H9 (cell line): ENCODE results near the gene ZDHHC13. TPM values are rescaled to one million over a fixed set of nuclear protein-coding genes. Genes with fewer than 3 reads are reported as not detected.

Experiments used
- DNase-seq: peaks from one replicate; pipeline ENCODE4 v3.0.0-alpha.2; 2017
- H2AFZ ChIP-seq: one replicate; pipeline ENCODE4 v1.6.1; 2013; ENCODE audit warnings: mild to moderate bottlenecking, low read length, control low read depth, moderate library complexity
- H2AK5ac ChIP-seq: 2 replicates; pipeline ENCODE4 v1.6.1; 2013; ENCODE audit warnings: low read length, control low read depth, mixed read lengths; ENCODE audit not compliant: insufficient read length
- H2BK120ac ChIP-seq: one replicate; pipeline ENCODE4 v1.6.1; 2013; ENCODE audit warnings: low read depth, mild to moderate bottlenecking, low read length, control low read depth, inconsistent platforms; ENCODE audit not compliant: poor library complexity, severe bottlenecking
- H2BK12ac ChIP-seq: 2 replicates; pipeline ENCODE4 v1.6.1; 2013; ENCODE audit warnings: low read length, control low read depth, mixed read lengths, low read depth; ENCODE audit not compliant: insufficient read length
- H2BK15ac ChIP-seq: 2 replicates; pipeline ENCODE4 v1.6.1; 2013; ENCODE audit warnings: low read depth, low read length, control low read depth
- H2BK20ac ChIP-seq: one replicate; pipeline ENCODE4 v1.6.1; 2013; ENCODE audit warnings: low read depth, mild to moderate bottlenecking, low read length, control low read depth, inconsistent platforms; ENCODE audit not compliant: poor library complexity, severe bottlenecking
- H2BK5ac ChIP-seq: 2 replicates; pipeline ENCODE4 v1.6.1; 2013; ENCODE audit warnings: low read length, control low read depth, mixed read lengths; ENCODE audit not compliant: insufficient read length
- H3K14ac ChIP-seq: 2 replicates; pipeline ENCODE4 v1.6.1; 2013; ENCODE audit warnings: low read length, control low read depth; ENCODE audit not compliant: insufficient read depth
- H3K18ac ChIP-seq: 2 replicates; pipeline ENCODE4 v1.6.1; 2013; ENCODE audit warnings: low read depth, mild to moderate bottlenecking, mixed read lengths, low read length, control low read depth; ENCODE audit not compliant: insufficient read length
- H3K23ac ChIP-seq: 2 replicates; pipeline ENCODE4 v1.6.1; 2013; ENCODE audit warnings: low read length, control low read depth, mixed read lengths, low read depth; ENCODE audit not compliant: insufficient read length
- H3K23me2 ChIP-seq: 2 replicates; pipeline ENCODE4 v1.6.1; 2013; ENCODE audit warnings: low read depth, mild to moderate bottlenecking, mixed read lengths, low read length, control low read depth; ENCODE audit not compliant: insufficient read length, poor library complexity, severe bottlenecking
- H3K27ac ChIP-seq: 2 replicates; pipeline ENCODE4 v1.5.1; 2013; ENCODE audit warnings: low read length, control low read depth, mixed read lengths, low read depth; ENCODE audit not compliant: insufficient read length
- H3K27me3 ChIP-seq: 2 replicates; pipeline ENCODE4 v1.6.1; 2013; ENCODE audit warnings: low read length, control low read depth, inconsistent platforms; ENCODE audit not compliant: insufficient read depth
- H3K4ac ChIP-seq: 2 replicates; pipeline ENCODE4 v1.6.1; 2013; ENCODE audit warnings: low read depth, mild to moderate bottlenecking, control low read depth, inconsistent platforms, low read length, moderate library complexity
- H3K4me1 ChIP-seq: 2 replicates; pipeline ENCODE4 v1.6.1; 2013; ENCODE audit warnings: low read length, control low read depth, inconsistent platforms; ENCODE audit not compliant: insufficient read depth
- H3K4me2 ChIP-seq: 2 replicates; pipeline ENCODE4 v1.6.1; 2013; ENCODE audit warnings: low read length, control low read depth, mixed read lengths; ENCODE audit not compliant: insufficient read length, insufficient read depth
- H3K56ac ChIP-seq: 2 replicates; pipeline ENCODE4 v1.6.1; 2013; ENCODE audit warnings: low read depth, mild to moderate bottlenecking, mixed read lengths, low read length, control low read depth; ENCODE audit not compliant: insufficient read length
- H3K79me1 ChIP-seq: 2 replicates; pipeline ENCODE4 v1.6.1; 2013; ENCODE audit warnings: low read depth, mild to moderate bottlenecking, moderate library complexity, low read length, control low read depth, inconsistent platforms; ENCODE audit not compliant: insufficient read depth, poor library complexity, severe bottlenecking
- H3K79me2 ChIP-seq: 2 replicates; pipeline ENCODE4 v1.6.1; 2013; ENCODE audit warnings: low read length, control low read depth, inconsistent platforms; ENCODE audit not compliant: insufficient read depth
- H3K9ac ChIP-seq: 2 replicates; pipeline ENCODE4 v1.6.1; 2013; ENCODE audit warnings: low read length, control low read depth, mixed read lengths; ENCODE audit not compliant: insufficient read length; ENCODE audit errors: extremely low read depth
- H3K9me3 ChIP-seq: one replicate; pipeline ENCODE4 v1.6.1; 2013; ENCODE audit warnings: low read depth, low read length, inconsistent platforms; ENCODE audit not compliant: control insufficient read depth
- H3T11ph ChIP-seq: one replicate; pipeline ENCODE4 v1.6.1; 2013; ENCODE audit warnings: mild to moderate bottlenecking, low read length, control low read depth, inconsistent platforms
- H4K20me1 ChIP-seq: one replicate; pipeline ENCODE4 v1.6.1; 2013; ENCODE audit not compliant: control insufficient read depth, insufficient read length, insufficient read depth
- H4K5ac ChIP-seq: 2 replicates; pipeline ENCODE4 v1.6.1; 2013; ENCODE audit warnings: low read depth, mild to moderate bottlenecking, mixed read lengths, low read length, control low read depth; ENCODE audit not compliant: insufficient read length
- H4K8ac ChIP-seq: replicated peaks from 2 replicates; pipeline ENCODE4 v1.6.1; 2013; ENCODE audit warnings: low read length, control low read depth, mixed read lengths, low read depth; ENCODE audit not compliant: insufficient read length
- H4K91ac ChIP-seq: 2 replicates; pipeline ENCODE4 v1.6.1; 2013; ENCODE audit warnings: low read depth, mild to moderate bottlenecking, moderate library complexity, mixed read lengths, low read length, control low read depth; ENCODE audit not compliant: insufficient read length
- H3K27ac Mint-ChIP-seq, 3 experiments: 2 replicates in 2 of 3; 3 replicates in 1 of 3; pipeline ENCODE4 v1.8.0; 2020 to 2021; ENCODE audit warnings: mixed read lengths in 3 of 3, mild to moderate bottlenecking in 1 of 3, moderate library complexity in 1 of 3
- H3K27me3 Mint-ChIP-seq: 2 replicates; pipeline ENCODE4 v1.8.0; 2021; ENCODE audit warnings: low read depth, mild to moderate bottlenecking, moderate library complexity, mixed read lengths
- H3K36me3 Mint-ChIP-seq, 3 experiments: 2 replicates in 2 of 3; 3 replicates in 1 of 3; pipeline ENCODE4 v1.8.0; 2020 to 2021; ENCODE audit warnings: low read depth in 3 of 3, mixed read lengths in 3 of 3; ENCODE audit not compliant: insufficient read depth in 1 of 3
- H3K4me1 Mint-ChIP-seq, 2 experiments: 2 replicates each; pipeline ENCODE4 v1.8.0; 2020; ENCODE audit warnings: mixed read lengths in 2 of 2
- H3K4me3 Mint-ChIP-seq, 2 experiments: 2 replicates in 1 of 2; 3 replicates in 1 of 2; pipeline ENCODE4 v1.8.0; 2020 to 2021; ENCODE audit warnings: mild to moderate bottlenecking in 2 of 2, mixed read lengths in 2 of 2, moderate library complexity in 1 of 2
- H3K9me3 Mint-ChIP-seq, 2 experiments: 2 replicates in 1 of 2; 3 replicates in 1 of 2; pipeline ENCODE4 v1.8.0; 2020; ENCODE audit warnings: mild to moderate bottlenecking in 2 of 2, mixed read lengths in 2 of 2, moderate library complexity in 1 of 2
- WGBS: extraction: QIAGEN DNeasy Blood & Tissue Kit; methylation state at CpG from one replicate; pipeline ENCODE4 v1.1.7; 2013; ENCODE audit warnings: missing lambda C conversion rate, low lambda C conversion rate, mixed read lengths; ENCODE audit not compliant: insufficient read length; ENCODE audit errors: extremely low coverage; 5-methylcytosine and 5-hydroxymethylcytosine counted together
- total RNA-seq: library from RNA; stranded (reverse); gene quantifications from 2 replicates; pipeline ENCODE4 v1.2.1, GENCODE V29; 2021
- TF ChIP-seq, protein P1 (sequence below): fragments of 200-600 bp; sonication (generic); conservative IDR thresholded peaks from 3 replicates; pipeline ENCODE4 v1.8.0; 2021; ENCODE audit warnings: antibody characterized with exemption, mild to moderate bottlenecking

Gene ZDHHC13
- total RNA-seq, 1 experiment from 2014 or later: 20.9 TPM

DNA sequence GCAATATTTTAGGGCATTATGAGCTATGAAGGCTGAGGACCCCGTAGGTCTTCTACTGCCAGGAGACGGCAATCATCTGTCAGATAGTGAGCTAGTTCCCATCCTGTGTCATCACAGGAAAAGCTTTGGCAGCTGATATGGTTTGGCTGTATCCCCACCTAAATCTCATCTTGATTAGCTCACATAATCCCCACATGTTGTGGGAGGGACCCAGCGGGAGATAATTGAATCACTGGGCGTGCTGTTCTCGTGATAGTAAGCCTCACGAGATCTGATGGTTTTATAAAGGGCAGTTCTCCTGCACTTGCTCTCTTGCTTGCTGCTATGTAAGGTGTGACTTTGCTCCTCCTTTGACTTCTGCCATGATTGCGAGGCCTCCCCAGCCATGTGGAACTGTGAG is 66.7 kb downstream of the ZDHHC13 start:
- Histone ChIP-seq H3K56ac (no peak overlapping the region), H2AK5ac (no peak overlapping the region), H3K27me3 (no peaks in the 10 kb centered on the region), H2BK20ac (no peak overlapping the region), H3T11ph (no peak overlapping the region), H3K4me1 (no peaks in the 10 kb centered on the region), H3K18ac (no peak overlapping the region), H4K5ac (no peak overlapping the region), H2BK5ac (no peak overlapping the region), H3K79me1 (no peaks in the 10 kb centered on the region), H3K14ac (no peak overlapping the region), H3K9me3 (no peaks in the 10 kb centered on the region), H4K8ac (no peak overlapping the region), H3K79me2 (no peaks in the 10 kb centered on the region), H4K91ac (no peak overlapping the region), H4K20me1 (no peaks in the 10 kb centered on the region), H3K23me2 (no peaks in the 10 kb centered on the region), H3K4ac (no peak overlapping the region), H3K23ac (no peak overlapping the region), H2AFZ (no peak overlapping the region), H3K4me2 (no peak overlapping the region), H2BK15ac (no peak overlapping the region), H2BK120ac (no peak overlapping the region), H3K9ac (no peak overlapping the region), H2BK12ac (no peak overlapping the region), H3K27ac (no peak overlapping the region)
- no peaks in the 10 kb centered on the region for H3K9me3 Mint-ChIP-seq
- H3K4me3 Mint-ChIP-seq: no peak overlapping the region
- DNase-seq: no peak
- no CpG with 5 or more reads among the region's 7 CpGs for WGBS
- no peak overlapping the region for H3K27ac Mint-ChIP-seq
- no peaks in the 10 kb centered on the region; the same call in 1 of the 2 replicates for H3K27me3 Mint-ChIP-seq
- peaks cover 5 to 6% of the 10 kb centered on the region in 2 experiments; a peak in 3 of 4 replicates for H3K4me1 Mint-ChIP-seq
- no peaks in the 10 kb centered on the region; a peak in 1 of 7 replicates for H3K36me3 Mint-ChIP-seq
- TF ChIP-seq, protein P1, sequence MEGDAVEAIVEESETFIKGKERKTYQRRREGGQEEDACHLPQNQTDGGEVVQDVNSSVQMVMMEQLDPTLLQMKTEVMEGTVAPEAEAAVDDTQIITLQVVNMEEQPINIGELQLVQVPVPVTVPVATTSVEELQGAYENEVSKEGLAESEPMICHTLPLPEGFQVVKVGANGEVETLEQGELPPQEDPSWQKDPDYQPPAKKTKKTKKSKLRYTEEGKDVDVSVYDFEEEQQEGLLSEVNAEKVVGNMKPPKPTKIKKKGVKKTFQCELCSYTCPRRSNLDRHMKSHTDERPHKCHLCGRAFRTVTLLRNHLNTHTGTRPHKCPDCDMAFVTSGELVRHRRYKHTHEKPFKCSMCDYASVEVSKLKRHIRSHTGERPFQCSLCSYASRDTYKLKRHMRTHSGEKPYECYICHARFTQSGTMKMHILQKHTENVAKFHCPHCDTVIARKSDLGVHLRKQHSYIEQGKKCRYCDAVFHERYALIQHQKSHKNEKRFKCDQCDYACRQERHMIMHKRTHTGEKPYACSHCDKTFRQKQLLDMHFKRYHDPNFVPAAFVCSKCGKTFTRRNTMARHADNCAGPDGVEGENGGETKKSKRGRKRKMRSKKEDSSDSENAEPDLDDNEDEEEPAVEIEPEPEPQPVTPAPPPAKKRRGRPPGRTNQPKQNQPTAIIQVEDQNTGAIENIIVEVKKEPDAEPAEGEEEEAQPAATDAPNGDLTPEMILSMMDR: no peak
